GM20431 (cell line): ENCODE results near the gene KBTBD4.

Experiments used
- in situ Hi-C: fragments of 300-500 bp; cut with MseI, MboI; formaldehyde crosslinking; loops from one replicate; pipeline ENCODE4 v1.15.0; 2020; ENCODE audit warnings: low sequenced_read_pairs; ENCODE audit not compliant: unreplicated experiment

The KBTBD4 gene

GRCh38 chr11:47592251-47592650 is 13.5 kb upstream of the KBTBD4 start:
- in situ Hi-C loops = no loop called here

GRCh38 chr11:47591764-47592163 is 13.0 kb upstream of the KBTBD4 start:
- in situ Hi-C loops = no loop called here

GRCh38 chr11:47589977-47590861 is 11.4 kb upstream of the KBTBD4 start:
- in situ Hi-C loops = no loop called here

GRCh38 chr11:47589584-47589976 is 10.8 kb upstream of the KBTBD4 start:
- in situ Hi-C loops = no loop called here

- in situ Hi-C loops = no loop called here
These were observed 10.3 kb upstream of the KBTBD4 start for GRCh38 chr11:47589118-47589517.

GRCh38 chr11:47587723-47588326 is 9.1 kb upstream of the KBTBD4 start:
- in situ Hi-C loops = no loop called here

- in situ Hi-C loops = no loop called here
These were observed 8.4 kb upstream of the KBTBD4 start for GRCh38 chr11:47587039-47587716.

- in situ Hi-C loops = no loop called here
These were observed 7.5 kb upstream of the KBTBD4 start, which contains the start of gene FAM180B for GRCh38 chr11:47586098-47586855. FAM180B (plus strand) TSS chr11:47586678; CDS start chr11:47586769, 91 bp downstream.

- in situ Hi-C loops = no loop called here
These were observed 5.1 kb upstream of the KBTBD4 start for GRCh38 chr11:47583844-47584243.

- in situ Hi-C loops = no loop called here
These were observed 1.2 kb downstream of the KBTBD4 start for GRCh38 chr11:47577460-47578041.

GRCh38 chr11:47573321-47573720 is 5.4 kb downstream of the KBTBD4 start:
- in situ Hi-C loops = no loop called here

GRCh38 chr11:47572715-47573255 is 6.0 kb downstream of the KBTBD4 start:
- in situ Hi-C loops = no loop called here

- in situ Hi-C loops = no loop called here
These were observed 6.9 kb downstream of the KBTBD4 start for GRCh38 chr11:47571895-47572294.

- in situ Hi-C loops = no loop called here
These were observed 7.4 kb downstream of the KBTBD4 start for GRCh38 chr11:47571357-47571729.

- in situ Hi-C loops = no loop called here
These were observed 8.0 kb downstream of the KBTBD4 start for GRCh38 chr11:47570651-47571356.

- in situ Hi-C loops = no loop called here
These were observed 9.1 kb downstream of the KBTBD4 start for GRCh38 chr11:47569646-47570045.

GRCh38 chr11:47566149-47566698 is 12.5 kb downstream of the KBTBD4 start:
- in situ Hi-C loops = no loop called here

GRCh38 chr11:47565340-47566148 is 13.2 kb downstream of the KBTBD4 start, which contains the start of gene PTPMT1:
PTPMT1 (plus strand) TSS chr11:47565599; CDS start chr11:47565623, 24 bp downstream.
- in situ Hi-C loops = no loop called here
